ENCODE measurements around the gene MSH3.
A peak's percentile ranks its signal among the peaks of the same experiment; 100 is the strongest.
"Not testable (repeated sequence)": the region's sequence is repeated elsewhere in the genome, so short reads cannot be mapped to it uniquely, and the experiment has no call there.

MSH3 gene

GRCh38 chr5:80736730-80737129 lies 82.3 kb downstream of the MSH3 start:
- no peaks in the 10 kb centered on the region for H3K27me3 Mint-ChIP-seq
- H3K9me3 Mint-ChIP-seq, result no peaks in the 10 kb centered on the region
- no peak overlapping the region for H3K4me3 Mint-ChIP-seq
- H3K27ac Mint-ChIP-seq, result no peak overlapping the region
- intact Hi-C loops (cut with micrococcal nuclease), result no loop called here
- no peaks in the 10 kb centered on the region for H3K4me1 Mint-ChIP-seq (ENCODE audit: low read depth)
- peaks cover 29% of the 10 kb centered on the region for H3K36me3 Mint-ChIP-seq (ENCODE audit: low read depth)

- Mint-ChIP-seq H3K36me3 (ENCODE audit: low read depth) (peaks cover 38% of the 10 kb centered on the region), H3K4me1 (ENCODE audit: low read depth) (no peaks in the 10 kb centered on the region), H3K9me3 (no peaks in the 10 kb centered on the region), H3K27me3 (no peaks in the 10 kb centered on the region), H3K4me3 (no peak overlapping the region), H3K27ac (no peak overlapping the region)
- intact Hi-C loops (cut with micrococcal nuclease), result no loop called here
Observed at GRCh38 chr5:80738466-80738865, 84.0 kb downstream of the MSH3 start.

- intact Hi-C loops (cut with micrococcal nuclease), result no loop called here
- no peaks in the 10 kb centered on the region for H3K9me3 Mint-ChIP-seq
- H3K4me3 Mint-ChIP-seq, result no peak overlapping the region
- no peaks in the 10 kb centered on the region for H3K27me3 Mint-ChIP-seq
- no peaks in the 10 kb centered on the region for H3K4me1 Mint-ChIP-seq (ENCODE audit: low read depth)
- peaks cover 38% of the 10 kb centered on the region for H3K36me3 Mint-ChIP-seq (ENCODE audit: low read depth)
- no peak overlapping the region for H3K27ac Mint-ChIP-seq
Observed at GRCh38 chr5:80739057-80739456, 84.6 kb downstream of the MSH3 start.

- intact Hi-C loops (cut with micrococcal nuclease), result no loop called here
- Mint-ChIP-seq H3K4me1 (ENCODE audit: low read depth) (no peaks in the 10 kb centered on the region), H3K4me3 (no peak overlapping the region), H3K27ac (no peak overlapping the region), H3K27me3 (no peaks in the 10 kb centered on the region), H3K36me3 (ENCODE audit: low read depth) (peaks cover 39% of the 10 kb centered on the region), H3K9me3 (no peaks in the 10 kb centered on the region)
Observed at GRCh38 chr5:80739496-80739895, 85.0 kb downstream of the MSH3 start.

GRCh38 chr5:80739898-80740297 lies 85.4 kb downstream of the MSH3 start:
- Mint-ChIP-seq H3K36me3 (ENCODE audit: low read depth) (peaks cover 43% of the 10 kb centered on the region), H3K27me3 (no peaks in the 10 kb centered on the region), H3K4me1 (ENCODE audit: low read depth) (no peaks in the 10 kb centered on the region), H3K9me3 (no peaks in the 10 kb centered on the region), H3K27ac (no peak overlapping the region), H3K4me3 (no peak overlapping the region)
- intact Hi-C loops (cut with micrococcal nuclease), result no loop called here

- H3K4me3 Mint-ChIP-seq; H3K9me3 Mint-ChIP-seq; H3K27me3 Mint-ChIP-seq; H3K27ac Mint-ChIP-seq; intact Hi-C loops (cut with micrococcal nuclease); H3K4me1 Mint-ChIP-seq (ENCODE audit: low read depth): not testable (repeated sequence)
- H3K36me3 Mint-ChIP-seq (ENCODE audit: low read depth), result peaks cover 43% of the 10 kb centered on the region
Observed at GRCh38 chr5:80740488-80740887, 86.0 kb downstream of the MSH3 start.

- H3K27ac Mint-ChIP-seq, result no peak overlapping the region
Observed at GRCh38 chr5:80740999-80741398, 86.5 kb downstream of the MSH3 start.

GRCh38 chr5:80744149-80744548 lies 89.7 kb downstream of the MSH3 start:
- Mint-ChIP-seq H3K4me3 (no peak overlapping the region), H3K4me1 (ENCODE audit: low read depth) (no peaks in the 10 kb centered on the region), H3K36me3 (ENCODE audit: low read depth) (peaks cover 58% of the 10 kb centered on the region), H3K27me3 (no peaks in the 10 kb centered on the region), H3K9me3 (no peaks in the 10 kb centered on the region), H3K27ac (no peak overlapping the region)
- intact Hi-C loops (cut with micrococcal nuclease), result no loop called here

More at GRCh38 chr5:80740999-80741398, 86.5 kb downstream of the MSH3 start:
- Mint-ChIP-seq H3K4me3 (no peak overlapping the region), H3K4me1 (ENCODE audit: low read depth) (no peaks in the 10 kb centered on the region), H3K36me3 (ENCODE audit: low read depth) (peaks cover 43% of the 10 kb centered on the region), H3K27me3 (no peaks in the 10 kb centered on the region), H3K9me3 (no peaks in the 10 kb centered on the region)
- intact Hi-C loops (cut with micrococcal nuclease), result no loop called here

- intact Hi-C loops (cut with micrococcal nuclease), result no loop called here
- no peak overlapping the region for H3K27ac Mint-ChIP-seq
- peaks cover 1% of the 10 kb centered on the region for H3K4me1 Mint-ChIP-seq (ENCODE audit: low read depth)
- H3K36me3 Mint-ChIP-seq (ENCODE audit: low read depth), result peaks cover 56% of the 10 kb centered on the region
- no peaks in the 10 kb centered on the region for H3K27me3 Mint-ChIP-seq
- no peaks in the 10 kb centered on the region for H3K9me3 Mint-ChIP-seq
- no peak overlapping the region for H3K4me3 Mint-ChIP-seq
Observed at GRCh38 chr5:80745490-80745889, 91.0 kb downstream of the MSH3 start.

- no peak overlapping the region for H3K4me3 Mint-ChIP-seq
- peaks cover 5% of the 10 kb centered on the region for H3K4me1 Mint-ChIP-seq (ENCODE audit: low read depth)
- intact Hi-C loops (cut with micrococcal nuclease), result no loop called here
- no peak overlapping the region for H3K27ac Mint-ChIP-seq
- H3K9me3 Mint-ChIP-seq, result no peaks in the 10 kb centered on the region
- H3K27me3 Mint-ChIP-seq, result no peaks in the 10 kb centered on the region
- H3K36me3 Mint-ChIP-seq (ENCODE audit: low read depth), result peaks cover 50% of the 10 kb centered on the region
Observed at GRCh38 chr5:80747922-80748321, 93.5 kb downstream of the MSH3 start.

- Mint-ChIP-seq H3K4me3 (no peak overlapping the region), H3K27ac (no peak overlapping the region), H3K27me3 (no peaks in the 10 kb centered on the region), H3K36me3 (ENCODE audit: low read depth) (peaks cover 20% of the 10 kb centered on the region), H3K9me3 (no peaks in the 10 kb centered on the region), H3K4me1 (ENCODE audit: low read depth) (peaks cover 18% of the 10 kb centered on the region)
- intact Hi-C loops (cut with micrococcal nuclease), result no loop called here
Observed at GRCh38 chr5:80752427-80752826, 98.0 kb downstream of the MSH3 start.

- intact Hi-C loops (cut with micrococcal nuclease), result no loop called here
- H3K4me1 Mint-ChIP-seq (ENCODE audit: low read depth), result peaks cover 18% of the 10 kb centered on the region
Observed at GRCh38 chr5:80753712-80754111, 99.3 kb downstream of the MSH3 start.

GRCh38 chr5:80754900-80755299 lies 100.4 kb downstream of the MSH3 start:
- Mint-ChIP-seq H3K4me3 (no peak overlapping the region), H3K4me1 (ENCODE audit: low read depth) (peaks cover 18% of the 10 kb centered on the region), H3K36me3 (ENCODE audit: low read depth) (peaks cover 33% of the 10 kb centered on the region), H3K27me3 (no peaks in the 10 kb centered on the region), H3K27ac (no peak overlapping the region), H3K9me3 (no peaks in the 10 kb centered on the region)
- intact Hi-C loops (cut with micrococcal nuclease), result no loop called here

More at GRCh38 chr5:80753712-80754111, 99.3 kb downstream of the MSH3 start:
- no peaks in the 10 kb centered on the region for H3K27me3 Mint-ChIP-seq
- no peak overlapping the region for H3K4me3 Mint-ChIP-seq
- peaks cover 27% of the 10 kb centered on the region for H3K36me3 Mint-ChIP-seq (ENCODE audit: low read depth)
- H3K9me3 Mint-ChIP-seq, result no peaks in the 10 kb centered on the region
- no peak overlapping the region for H3K27ac Mint-ChIP-seq

- H3K4me3 Mint-ChIP-seq, result peak overlapping the region; percentile 51
- peaks cover 31% of the 10 kb centered on the region for H3K36me3 Mint-ChIP-seq (ENCODE audit: low read depth)
- H3K27ac Mint-ChIP-seq, result no peak overlapping the region
- H3K9me3 Mint-ChIP-seq, result peaks cover 1% of the 10 kb centered on the region
- no peaks in the 10 kb centered on the region for H3K27me3 Mint-ChIP-seq
- intact Hi-C loops (cut with micrococcal nuclease), result no loop called here
- peaks cover 15% of the 10 kb centered on the region for H3K4me1 Mint-ChIP-seq (ENCODE audit: low read depth)
Observed at GRCh38 chr5:80755626-80756025, 101.2 kb downstream of the MSH3 start.

- Mint-ChIP-seq H3K27ac (no peak overlapping the region), H3K9me3 (peaks cover 7% of the 10 kb centered on the region), H3K36me3 (ENCODE audit: low read depth) (peaks cover 34% of the 10 kb centered on the region), H3K4me3 (no peak overlapping the region), H3K4me1 (ENCODE audit: low read depth) (peaks cover 13% of the 10 kb centered on the region), H3K27me3 (no peaks in the 10 kb centered on the region)
- intact Hi-C loops (cut with micrococcal nuclease), result no loop called here
Observed at GRCh38 chr5:80756292-80756691, 101.8 kb downstream of the MSH3 start.

All from dendritic cell treated with granulocyte-macrophage colony-stimulating factor and Interleukin-4, amounts not matched to agents 40 ng/mL and 50 ng/mL, for 4 days (primary cell).